ENCODE results near the gene TMOD3.

TMOD3 gene

GRCh38 chr15:51912528-51912927 lies 83.1 kb downstream of the TMOD3 start:
- DNase-seq: no peak

GRCh38 chr15:51917493-51917892 lies 88.0 kb downstream of the TMOD3 start:
- no peak for DNase-seq

- DNase-seq: no peak
These were observed 95.0 kb downstream of the TMOD3 start for GRCh38 chr15:51924156-51925068.

- DNase-seq: no peak
These were observed 97.4 kb downstream of the TMOD3 start for GRCh38 chr15:51926809-51927208.

- no peak for DNase-seq
These were observed 101.6 kb downstream of the TMOD3 start for GRCh38 chr15:51931016-51931415.

- DNase-seq: no peak
These were observed 102.2 kb downstream of the TMOD3 start for GRCh38 chr15:51931638-51932037.

GRCh38 chr15:51932161-51932560 lies 102.7 kb downstream of the TMOD3 start:
- DNase-seq: no peak

GRCh38 chr15:51935466-51936104 lies 106.1 kb downstream of the TMOD3 start:
- DNase-seq: no peak

GRCh38 chr15:51936105-51936478 lies 106.6 kb downstream of the TMOD3 start:
- no peak for DNase-seq

GRCh38 chr15:51938286-51938685 lies 108.8 kb downstream of the TMOD3 start:
- no peak for DNase-seq

GRCh38 chr15:51939216-51939615 lies 109.8 kb downstream of the TMOD3 start:
- no peak for DNase-seq

GRCh38 chr15:51947124-51947523 lies 117.7 kb downstream of the TMOD3 start:
- no peak for DNase-seq

- DNase-seq: no peak
These were observed 123.4 kb downstream of the TMOD3 start for GRCh38 chr15:51952805-51953204.

- DNase-seq: no peak
These were observed 126.1 kb downstream of the TMOD3 start for GRCh38 chr15:51955504-51955903.

Measured in kidney glomerular epithelial cell (primary cell).